HG03060 (cell line): ENCODE results near the gene DOHH.
A peak's percentile ranks its signal among the peaks of the same experiment; 100 is the strongest.

ENCODE experiments used
- ATAC-seq: cut with Tn5 transposase; IDR thresholded peaks from one replicate; pipeline ENCODE4 v1.9.1; 2021; ENCODE audit warnings: low read depth, moderate number of reproducible peaks; ENCODE audit not compliant: unreplicated experiment

Gene DOHH

GRCh38 chr19:3505598-3506383, 5.3 kb upstream of the DOHH start, which contains the start of gene FZR1:
TSS of gene FZR1 (plus strand) at chr19:3506311. CDS start at chr19:3522990, 16,679 bp downstream.
- ATAC-seq, result peak; percentile 72

- ATAC-seq, result no peak
Observed at GRCh38 chr19:3504735-3505134, 4.3 kb upstream of the DOHH start.

GRCh38 chr19:3503036-3503572, 2.6 kb upstream of the DOHH start:
- no peak for ATAC-seq

- ATAC-seq, result no peak
Observed at GRCh38 chr19:3501780-3502179, 1.3 kb upstream of the DOHH start.

GRCh38 chr19:3499738-3500428, 591 bp downstream of the DOHH start:
- ATAC-seq, result no peak

DNA sequence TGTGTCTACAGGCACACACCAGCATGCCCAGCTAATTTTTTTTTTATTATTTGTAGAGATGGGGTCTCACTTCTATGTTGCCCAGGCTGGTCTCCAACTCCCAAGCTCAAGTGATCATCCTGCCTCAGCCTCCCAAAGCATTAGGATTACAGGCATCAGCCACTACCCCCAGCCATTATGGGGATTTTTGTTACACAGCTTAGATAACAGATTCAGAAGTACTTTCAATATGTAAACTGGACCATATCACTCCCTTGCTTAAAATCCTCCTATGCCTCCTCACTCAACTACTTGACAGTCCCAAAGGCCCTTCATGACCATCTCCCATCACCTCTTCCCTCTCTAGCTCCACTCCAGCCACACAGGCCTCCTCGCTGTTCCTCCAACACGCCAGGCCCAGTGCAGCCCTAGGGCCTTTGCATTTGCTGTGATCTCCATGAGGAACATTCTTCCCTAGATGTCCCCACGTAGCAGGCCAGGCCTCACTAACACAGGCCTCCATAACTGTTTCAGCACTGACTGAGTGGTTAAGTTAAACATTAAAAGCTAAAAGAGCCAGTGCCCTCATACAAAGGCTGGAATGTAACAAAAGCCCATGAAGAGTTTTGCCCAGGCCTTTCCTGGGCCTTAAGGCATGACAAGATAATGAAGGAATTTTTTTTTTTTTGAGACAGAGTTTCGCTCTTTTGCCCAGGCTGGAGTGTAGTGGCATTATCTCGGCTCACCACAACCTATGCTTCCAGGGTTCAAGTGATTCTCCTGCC, 2.5 kb downstream of the DOHH start:
- ATAC-seq, result no peak

- ATAC-seq, result no peak
Observed at GRCh38 chr19:3496392-3497273, 3.8 kb downstream of the DOHH start.

DNA sequence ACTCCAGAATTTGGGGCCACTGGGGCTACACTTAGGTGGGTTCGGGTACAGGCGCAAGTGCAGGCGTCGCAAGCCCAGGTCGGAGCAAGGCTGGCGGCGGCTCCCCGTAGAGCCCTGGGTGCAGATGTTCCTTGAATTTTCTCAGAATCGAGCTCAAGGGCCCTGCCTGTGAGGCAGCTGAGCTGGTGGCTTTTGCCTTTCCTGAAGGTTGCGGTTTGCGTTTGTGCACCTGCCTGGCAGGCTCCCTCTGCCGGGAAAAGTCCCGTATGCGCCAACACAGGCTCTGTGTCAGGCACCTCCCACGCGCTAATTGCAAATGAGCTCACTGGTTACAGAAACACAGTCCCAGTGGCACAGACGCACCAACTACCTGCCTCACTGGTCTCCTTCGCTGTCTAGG, 5.9 kb downstream of the DOHH start:
- ATAC-seq, result no peak

DNA sequence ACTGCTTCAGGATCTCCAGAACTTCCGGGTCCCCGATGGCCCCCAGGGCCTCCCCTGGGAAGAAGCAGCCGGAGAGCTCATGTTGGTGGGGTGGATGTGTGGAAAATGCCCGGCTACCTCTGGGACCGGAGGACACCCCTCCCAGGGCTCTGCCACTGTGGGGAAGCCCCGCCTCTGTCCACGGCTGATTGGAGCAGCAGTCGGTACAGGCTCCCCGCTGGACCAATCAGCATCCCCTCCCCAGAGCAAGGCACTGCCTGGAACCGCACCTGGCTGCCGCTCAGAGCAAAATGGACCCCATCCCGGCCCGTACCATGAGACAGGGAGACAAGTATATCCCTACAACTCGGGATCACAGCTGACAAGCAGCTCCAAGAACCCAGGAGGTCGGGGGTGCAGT, 6.4 kb downstream of the DOHH start:
- ATAC-seq, result no peak

GRCh38 chr19:3493651-3494050, 6.8 kb downstream of the DOHH start:
- no peak for ATAC-seq

DNA sequence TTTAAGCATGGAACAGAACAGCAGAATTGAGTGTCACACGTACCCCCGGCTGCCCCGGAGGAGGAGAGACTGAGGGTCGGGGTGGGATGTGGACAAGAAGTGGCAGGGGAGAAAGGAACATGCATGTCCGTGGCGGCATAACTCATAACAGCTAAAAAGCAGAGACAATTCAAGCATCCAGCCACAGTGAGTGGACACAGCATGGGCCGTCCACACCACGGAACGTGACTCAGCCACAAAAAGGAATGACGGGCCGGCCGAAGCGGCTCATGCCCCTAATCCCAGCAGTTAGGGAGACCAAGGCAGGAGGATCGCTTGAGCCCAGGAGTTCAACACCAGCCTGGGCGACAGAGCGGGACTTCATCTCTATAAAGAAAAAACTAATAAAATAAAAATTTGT, 7.6 kb downstream of the DOHH start:
- ATAC-seq, result no peak

DNA sequence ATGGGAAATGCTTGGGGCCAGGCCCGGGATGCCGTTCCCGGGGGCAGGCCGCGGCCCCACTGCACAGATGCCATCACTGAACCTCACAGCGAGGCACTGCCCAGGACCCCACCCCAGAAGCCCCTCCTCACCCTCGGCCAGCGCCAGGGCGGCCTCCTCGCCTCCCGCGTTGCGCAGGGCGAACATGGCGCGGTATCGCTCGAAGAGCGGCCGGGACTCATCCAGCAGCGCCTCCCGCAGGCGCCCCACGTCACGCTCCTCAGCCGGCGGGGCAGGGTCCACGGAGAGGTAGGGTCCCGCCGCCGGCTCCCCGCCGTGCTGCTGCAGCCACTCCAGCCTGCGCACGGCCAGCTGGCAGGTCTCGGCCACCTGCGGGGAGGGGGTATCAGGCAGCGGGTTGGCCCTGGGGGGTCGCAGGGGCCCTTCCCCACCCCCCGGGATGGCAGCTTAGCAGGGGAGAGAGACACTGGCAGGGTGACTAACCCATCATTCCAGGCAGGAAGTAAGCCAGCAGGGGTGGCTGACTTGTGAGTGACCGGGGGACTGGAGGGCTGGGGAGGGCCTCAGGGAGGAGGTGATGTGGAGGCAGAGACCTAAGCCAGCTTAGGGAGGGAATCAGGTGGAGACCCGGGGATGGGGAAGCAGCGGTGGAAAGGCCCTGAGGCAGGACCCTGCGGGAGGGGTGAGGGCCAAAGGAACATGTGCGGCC, 8.2 kb downstream of the DOHH start:
- no peak for ATAC-seq

DNA sequence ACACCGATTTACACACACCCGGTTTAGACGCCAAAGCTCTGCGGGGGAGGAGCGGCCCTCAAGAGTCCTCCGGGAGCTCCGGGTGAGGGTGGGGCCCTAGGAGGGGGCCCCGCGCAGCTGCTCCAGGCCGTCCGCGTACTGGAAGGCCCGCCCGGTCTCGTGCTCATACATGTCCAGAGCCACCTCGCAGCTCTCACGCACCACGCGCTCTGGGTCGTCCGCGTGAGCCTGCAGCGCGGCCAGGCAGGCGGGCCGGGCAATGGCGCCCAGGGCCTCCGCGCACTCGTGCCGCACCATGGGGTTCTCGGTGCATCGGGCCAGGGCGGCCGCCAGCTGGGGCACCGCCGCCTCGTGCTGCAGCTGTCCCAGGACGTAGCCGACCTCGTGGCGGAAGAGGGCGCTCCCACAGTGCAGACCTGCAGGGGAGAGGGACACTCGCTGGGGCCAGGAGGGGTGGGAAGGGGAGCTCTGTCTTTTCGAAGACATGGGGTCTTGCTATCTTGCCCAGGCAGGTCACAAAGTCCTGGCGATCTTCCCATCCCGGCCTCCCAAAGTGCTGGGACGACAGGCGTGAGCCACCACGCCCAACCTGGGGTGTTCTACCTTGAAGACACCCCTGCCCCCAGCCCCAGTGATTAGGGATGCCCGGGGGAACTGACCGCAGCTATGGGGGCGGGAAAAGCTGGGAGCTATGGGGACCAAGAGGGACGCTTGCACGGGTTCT, 8.9 kb downstream of the DOHH start:
- no peak for ATAC-seq

GRCh38 chr19:3483226-3483628, 17.2 kb downstream of the DOHH start, which contains the start of gene SMIM44:
TSS of gene SMIM44 (minus strand) at chr19:3483441. CDS start at chr19:3483403, 38 bp downstream.
- ATAC-seq, result no peak

GRCh38 chr19:3482507-3483225, 17.8 kb downstream of the DOHH start:
- no peak for ATAC-seq

DNA sequence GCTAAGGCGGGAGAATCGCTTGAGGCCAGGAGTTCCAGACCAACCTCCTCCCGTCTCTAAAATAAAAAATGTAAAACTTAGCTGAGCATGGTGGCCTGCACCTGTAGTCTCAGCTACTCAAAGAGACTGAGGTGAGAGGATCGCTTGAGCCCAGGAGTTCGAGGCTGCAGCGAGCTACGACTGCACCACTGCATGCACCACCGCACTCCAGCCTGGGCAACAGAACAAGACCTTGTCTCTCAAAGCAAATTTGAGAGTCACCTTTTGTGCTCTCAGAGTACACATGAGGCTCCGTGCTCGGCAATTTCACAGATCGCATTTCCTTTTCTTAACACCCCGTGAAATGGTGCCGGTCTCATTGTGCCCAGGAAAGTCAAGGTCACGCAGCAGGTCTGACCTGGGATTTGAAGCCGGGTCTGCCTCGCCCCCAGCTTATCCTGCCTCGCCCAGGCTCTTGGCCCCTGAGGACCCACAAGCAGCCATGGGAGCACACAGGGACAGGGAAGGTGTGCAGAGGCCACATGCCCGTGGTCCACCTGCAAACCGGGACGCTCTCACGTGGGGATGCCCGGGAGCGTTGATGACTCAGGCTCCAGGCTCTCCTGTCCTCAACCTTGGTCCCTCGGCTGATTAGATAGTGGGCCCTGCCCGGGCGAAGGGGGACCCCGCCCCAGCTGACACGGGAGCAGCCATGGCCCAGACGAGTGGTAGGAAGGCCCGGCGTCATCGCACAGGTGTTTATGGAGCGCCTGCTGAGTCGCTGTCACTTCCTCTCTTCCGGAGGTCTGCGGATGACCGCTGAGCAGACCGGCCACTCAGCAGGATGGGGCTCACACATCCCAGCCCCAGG, 19.0 kb downstream of the DOHH start:
- ATAC-seq, result no peak
